NCI-H2196 treated with DMSO at 0.1 percent for 48 hours (cell line): ENCODE results near the gene RETREG1.
"Not testable (repeated sequence)": the region's sequence is repeated elsewhere in the genome, so short reads cannot be mapped to it uniquely, and the experiment has no call there.

Experiments
- DNase-seq: peaks from one replicate; lab custom pipeline; 2025; ENCODE audit not compliant: unreplicated experiment; lab: John Stamatoyannopoulos, UW

RETREG1 gene

DNA sequence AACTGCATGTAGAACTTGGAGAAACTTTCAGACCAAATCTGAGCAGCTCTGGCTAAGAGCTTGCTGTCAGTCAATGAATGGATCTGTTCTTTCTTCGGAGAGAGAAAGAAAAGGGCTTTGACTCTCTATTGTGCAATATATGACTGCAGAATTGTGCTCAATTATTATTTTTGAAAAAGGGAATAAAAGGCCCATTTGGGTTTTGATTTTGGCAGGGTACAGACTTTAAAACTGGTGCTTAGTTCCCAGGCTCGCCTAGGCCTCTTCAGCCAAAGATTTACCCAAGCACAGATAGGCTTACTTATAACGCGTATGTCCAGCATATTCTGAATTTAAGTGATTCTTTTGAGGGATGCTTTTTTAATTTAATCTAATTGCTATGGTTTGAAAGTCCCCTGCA lies 59.3 kb downstream of the RETREG1 start:
- DNase-seq, result no peak

DNA sequence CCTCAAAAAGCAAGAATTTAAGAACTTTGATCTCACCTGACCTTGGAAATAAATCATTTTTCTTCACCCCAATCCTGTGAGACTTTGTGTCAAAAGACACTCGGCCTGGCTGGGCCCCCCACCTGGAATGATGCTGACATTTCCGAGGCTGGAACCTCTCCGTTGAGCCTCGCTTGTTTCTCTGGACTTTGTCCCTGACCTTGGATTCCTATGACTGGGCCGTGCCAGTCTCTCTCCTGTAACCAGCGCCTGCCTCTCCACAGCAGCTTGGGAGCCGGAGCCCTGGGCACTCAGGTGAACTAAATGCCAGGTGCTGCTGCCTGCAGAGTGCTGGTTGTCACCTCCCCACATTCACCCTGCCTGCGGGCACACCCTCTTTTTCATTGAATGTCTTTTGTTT lies 62.7 kb downstream of the RETREG1 start:
- DNase-seq, result no peak

DNA sequence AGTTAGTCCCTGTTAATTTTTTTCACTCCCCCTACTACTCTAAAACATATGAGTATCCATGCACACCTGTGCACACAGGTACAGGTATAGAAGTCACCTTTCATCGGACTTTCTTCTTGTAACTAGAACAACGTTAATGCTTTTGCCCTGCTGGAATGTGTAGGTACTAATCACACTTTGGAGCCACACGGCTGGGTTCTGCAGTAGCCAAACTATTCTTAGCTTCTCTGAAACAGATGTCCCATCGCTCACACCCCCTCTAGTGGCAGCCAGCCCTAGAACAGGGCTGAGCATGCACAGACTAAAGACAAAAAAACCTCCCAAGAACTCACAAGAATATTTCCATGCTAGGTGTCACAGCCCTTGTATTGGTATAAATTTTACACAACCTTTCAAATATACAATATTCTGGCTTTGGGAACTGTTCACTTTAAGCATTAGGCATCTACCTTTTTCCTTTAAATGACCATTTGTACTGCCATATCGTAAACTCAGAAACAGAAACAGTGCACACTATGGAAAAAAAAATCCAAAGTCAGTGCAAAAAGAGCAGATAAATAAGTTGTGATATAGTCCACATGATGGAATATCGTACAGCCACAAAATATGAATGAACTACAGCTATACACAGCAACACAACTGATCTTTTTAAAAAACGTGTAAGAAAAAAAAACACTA lies 64.0 kb downstream of the RETREG1 start:
- no peak for DNase-seq

DNA sequence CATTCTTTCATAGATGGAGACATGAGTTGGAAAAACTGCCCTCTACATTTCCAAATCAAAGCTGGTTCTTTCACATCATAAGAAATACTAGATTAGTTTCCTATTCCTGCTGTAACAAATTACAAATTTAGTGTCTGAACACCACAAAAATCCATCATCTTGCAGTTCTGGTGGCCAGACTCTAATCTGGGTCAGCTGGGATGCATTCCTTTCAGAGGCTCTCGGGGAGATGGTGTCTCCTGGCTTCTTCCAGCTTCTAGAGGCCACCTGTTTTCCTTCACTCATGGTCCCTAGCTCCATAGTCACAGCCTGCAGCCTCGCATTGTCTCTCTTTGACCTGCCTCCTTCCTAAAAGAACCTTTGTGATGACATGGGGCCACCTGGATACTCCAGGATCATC lies 65.2 kb downstream of the RETREG1 start:
- DNase-seq, result no peak

DNA sequence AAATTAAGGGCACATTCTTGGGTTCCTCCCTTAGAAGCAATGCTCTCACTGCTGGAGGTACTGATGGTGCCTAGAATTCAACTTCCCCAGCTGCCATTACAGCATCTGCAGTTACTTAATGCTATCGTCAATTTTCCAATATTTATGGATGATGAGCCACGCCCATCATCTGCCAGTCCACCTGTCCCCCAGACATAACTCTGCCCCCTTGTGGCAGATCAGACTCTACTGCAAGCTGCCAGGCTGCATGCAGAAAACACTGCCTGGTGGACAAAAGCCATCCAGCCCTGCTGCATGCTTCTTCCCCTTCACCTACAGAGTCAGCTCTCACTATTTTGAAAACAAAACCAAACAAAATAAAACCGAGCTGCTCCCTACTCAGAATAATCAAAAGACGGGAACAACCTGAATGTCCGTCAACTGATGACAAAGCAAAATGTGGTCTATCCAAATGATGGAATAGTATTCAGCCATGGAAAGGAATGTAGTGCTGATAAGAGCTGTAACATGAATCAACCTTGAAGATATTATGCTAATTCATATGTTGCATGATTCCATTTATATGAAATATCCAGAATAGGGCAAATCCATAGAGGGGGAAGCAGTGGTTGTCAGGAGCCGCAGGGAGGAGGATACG lies 66.4 kb downstream of the RETREG1 start:
- DNase-seq, result no peak

DNA sequence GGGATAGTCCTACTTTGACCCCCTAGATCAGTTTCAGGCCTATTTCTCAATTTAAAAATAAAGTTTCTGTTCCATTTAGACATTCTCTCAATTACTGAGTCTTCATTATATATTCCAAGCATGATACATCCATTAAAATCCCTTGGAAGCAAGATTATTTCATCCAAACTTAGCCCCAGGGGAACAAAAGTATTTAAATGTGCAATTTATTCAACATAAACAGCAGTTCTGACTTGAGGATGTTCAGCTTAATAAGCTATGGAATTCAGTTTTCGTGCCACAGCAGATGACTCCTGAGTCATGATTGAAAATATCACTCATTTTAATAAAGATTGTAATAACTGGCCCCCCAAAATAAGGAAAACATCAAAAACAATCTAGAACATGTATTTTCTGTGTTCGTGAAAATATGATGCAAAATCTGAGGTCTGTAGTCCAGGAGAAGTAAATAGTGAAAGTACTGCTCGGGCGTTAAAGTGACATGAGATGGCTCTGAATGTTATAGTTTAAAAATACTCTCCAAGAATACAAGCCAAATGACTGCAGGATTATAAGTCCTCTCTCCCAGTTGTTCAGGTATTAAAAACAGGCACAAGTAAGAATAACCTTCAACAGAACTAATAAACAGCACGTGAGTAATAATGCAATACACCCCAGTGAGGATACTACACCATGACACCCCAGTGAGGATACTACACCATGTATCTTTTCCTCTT lies 67.1 kb downstream of the RETREG1 start:
- DNase-seq, result no peak

DNA sequence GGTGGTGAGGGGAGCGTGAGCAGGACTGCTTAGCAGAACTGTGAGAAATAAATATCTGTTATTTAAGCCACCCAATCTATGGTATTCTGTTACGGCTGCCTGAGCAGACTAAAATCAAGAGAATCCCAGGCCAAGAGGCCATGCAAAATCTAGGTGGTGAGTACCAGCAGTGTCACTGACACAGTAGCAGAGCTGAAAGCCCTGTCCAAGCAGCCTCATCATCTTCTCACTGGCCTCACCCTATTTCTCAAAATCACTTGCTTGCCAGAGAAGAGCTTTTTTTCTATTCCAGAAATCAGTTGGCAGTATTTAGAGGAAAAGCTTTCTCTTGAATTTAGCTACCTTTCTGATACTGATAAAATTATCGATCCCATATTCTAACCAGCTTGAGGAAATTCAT lies 68.0 kb downstream of the RETREG1 start:
- DNase-seq, result no peak

DNA sequence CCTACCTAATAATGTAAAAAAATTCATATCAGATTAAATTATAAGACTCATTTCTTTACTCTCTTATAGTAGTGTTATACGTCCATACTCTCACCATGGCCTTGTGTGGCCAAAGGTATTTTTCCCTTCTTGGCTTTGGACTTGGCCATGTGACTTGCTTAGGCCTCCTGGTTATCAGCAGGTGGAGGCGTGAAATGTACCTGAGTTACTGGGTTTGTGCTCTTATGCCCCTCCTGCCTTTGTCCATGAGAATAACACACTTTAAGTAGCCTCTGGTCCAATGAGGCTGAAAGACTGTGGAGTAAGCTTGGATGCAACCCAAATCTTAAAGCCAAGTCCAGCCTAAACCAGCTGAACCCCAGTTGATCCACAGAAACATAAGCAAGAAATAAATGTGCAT lies 68.7 kb downstream of the RETREG1 start:
- DNase-seq, result no peak

DNA sequence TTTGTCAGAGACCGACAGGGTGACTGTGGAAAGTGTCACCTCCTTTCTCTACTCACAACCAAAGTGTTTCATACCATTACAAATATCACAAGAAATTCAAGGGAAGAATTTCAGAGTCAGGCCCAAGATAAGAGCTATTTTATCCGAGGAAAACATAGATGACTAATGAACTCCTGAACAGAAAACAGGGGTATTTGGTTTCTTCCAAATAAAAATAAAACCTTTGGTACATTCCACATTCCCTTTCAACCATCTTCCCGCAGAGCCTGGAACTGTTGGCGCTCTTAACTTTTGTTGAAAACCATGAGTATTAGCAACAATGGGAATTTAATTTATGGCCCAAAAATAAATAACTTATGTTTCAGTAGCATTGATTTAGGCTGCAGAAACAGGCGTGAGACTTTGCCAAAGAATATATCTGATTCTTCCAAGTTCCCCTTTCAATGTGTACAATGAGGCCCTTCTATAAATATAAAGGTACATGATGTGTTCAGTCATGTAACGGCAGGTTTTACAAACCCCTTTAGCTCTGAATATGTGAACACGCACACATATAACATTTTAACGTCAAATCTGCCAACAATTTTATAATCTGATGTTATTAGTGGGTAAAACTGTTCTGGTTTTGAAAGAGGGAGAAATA lies 69.5 kb downstream of the RETREG1 start:
- no peak for DNase-seq

DNA sequence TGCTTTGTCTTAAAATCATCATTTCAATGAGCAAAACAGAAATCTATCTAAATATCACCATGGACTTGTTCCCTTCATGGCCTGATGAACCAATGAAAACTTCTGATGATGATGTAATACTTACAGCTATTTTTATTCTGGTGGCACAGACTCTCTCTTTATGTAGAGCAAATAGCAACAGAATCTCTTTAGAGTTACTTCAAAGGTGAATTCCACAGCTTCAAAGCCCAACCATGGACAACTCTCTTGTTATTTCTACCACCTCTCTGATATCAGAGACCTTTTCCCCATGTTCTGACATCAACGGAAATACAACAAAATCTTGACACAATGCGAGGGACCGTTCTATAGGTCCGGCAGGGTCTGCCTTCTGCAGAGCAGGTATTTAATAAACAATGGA lies 70.1 kb downstream of the RETREG1 start:
- DNase-seq, result no peak

DNA sequence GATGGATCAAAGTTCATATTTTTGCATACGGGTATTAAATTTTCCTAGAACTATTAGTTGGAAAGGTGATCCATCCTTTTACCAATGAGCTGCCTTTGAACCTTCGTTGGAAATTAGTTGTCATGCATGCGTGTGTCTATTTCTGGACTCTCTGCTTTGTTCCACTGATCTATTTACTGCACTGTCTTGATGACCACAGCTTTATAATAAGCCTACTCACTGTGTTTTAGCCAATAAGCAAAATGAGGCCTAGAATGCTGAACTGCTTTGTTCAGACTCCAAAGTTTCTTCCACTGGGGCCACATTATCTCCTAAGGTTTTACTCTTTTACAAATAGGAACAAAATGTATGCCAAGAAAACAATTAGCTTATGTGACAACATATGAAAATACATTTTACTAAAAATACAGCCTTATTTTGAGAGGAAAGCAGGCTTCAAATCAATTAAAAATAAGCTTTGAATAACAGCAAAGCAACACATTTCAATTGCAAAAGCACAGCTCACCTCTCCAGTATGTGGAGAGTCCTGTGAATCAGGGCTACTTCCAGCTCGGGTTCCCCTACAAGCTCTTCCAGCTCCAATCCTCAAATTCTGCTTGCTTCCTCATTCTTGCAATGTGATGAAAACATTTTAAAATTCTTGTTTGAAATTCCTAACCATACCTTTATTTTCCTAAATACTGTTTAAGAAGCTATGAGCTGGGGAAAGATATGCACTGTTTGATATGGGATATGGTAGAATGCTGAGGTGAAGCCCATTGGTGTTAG lies 72.0 kb downstream of the RETREG1 start:
- DNase-seq, result no peak

DNA sequence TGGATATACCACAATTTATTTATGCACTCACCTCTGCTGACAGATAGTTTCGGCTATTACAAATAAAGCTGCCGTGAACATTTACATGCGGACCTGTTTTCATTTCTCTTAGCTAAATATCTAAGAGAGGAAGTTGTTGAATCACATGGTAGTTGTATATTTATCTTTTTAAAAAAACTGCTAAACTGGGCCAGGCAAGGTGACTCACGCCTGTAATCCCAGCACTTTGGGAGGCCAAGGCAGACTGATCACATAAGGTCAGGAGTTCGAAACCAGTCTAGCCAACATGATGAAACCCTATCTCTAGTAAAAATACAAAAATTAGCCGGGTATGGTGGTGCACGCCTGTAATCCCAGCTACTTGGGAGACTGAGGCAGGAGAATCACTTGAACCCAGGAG lies 73.6 kb downstream of the RETREG1 start:
- not testable (repeated sequence) for DNase-seq

DNA sequence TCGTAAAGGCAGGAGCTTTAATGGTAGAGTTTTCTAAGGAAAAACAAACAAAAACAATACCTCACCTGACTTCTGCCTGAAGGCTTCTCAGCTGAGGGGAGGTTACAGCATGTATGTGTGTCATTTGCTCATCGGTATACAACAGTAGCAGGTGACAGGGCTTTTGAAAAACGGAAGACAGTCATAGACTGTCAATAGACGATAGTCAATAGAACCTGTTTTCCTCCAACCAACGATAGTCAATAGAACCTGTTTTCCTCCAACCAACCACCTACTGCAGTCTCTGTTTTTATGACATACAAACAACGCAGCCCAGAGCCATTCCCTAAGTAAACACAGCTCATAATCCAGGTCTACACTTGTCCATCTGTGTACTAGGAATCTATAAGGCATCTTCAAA lies 74.6 kb downstream of the RETREG1 start:
- DNase-seq, result no peak

DNA sequence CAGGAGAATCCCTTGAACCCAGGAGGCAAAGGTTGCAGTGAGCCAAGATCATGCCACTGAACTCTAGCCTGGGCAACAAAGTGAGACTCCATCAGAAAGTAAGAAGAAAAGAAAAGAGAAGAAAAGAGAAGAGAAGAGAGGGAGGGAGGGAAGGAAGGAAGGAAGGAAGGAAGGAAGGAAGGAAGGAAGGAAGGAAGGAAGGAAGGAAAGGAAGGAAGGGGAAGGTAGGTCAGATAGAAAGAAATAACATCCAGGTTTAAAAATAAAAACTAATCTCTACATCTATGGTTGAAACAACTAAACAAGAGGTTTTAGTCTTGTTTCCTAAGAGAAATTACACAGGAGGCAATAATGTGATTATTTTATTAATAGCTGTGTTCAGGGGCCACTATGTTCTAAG lies 75.2 kb downstream of the RETREG1 start:
- not testable (repeated sequence) for DNase-seq

DNA sequence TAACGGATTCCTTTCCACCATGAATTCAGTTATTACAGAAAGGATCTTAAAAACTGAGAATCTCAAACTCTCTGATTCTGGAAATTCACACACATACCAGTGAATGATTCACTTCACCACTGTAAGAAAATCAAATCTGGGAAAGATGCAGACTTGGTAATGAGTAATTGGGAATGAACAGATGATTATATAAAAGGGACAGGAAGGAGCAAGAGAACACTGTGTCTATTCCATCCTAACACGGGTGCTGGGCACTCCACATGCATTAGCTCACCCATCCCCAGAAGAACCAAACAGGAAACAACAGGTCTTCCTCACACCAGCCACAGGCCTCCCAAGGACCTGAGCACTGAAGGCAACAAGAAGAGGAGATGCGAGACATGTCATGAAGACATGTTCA lies 76.4 kb downstream of the RETREG1 start:
- DNase-seq, result no peak

DNA sequence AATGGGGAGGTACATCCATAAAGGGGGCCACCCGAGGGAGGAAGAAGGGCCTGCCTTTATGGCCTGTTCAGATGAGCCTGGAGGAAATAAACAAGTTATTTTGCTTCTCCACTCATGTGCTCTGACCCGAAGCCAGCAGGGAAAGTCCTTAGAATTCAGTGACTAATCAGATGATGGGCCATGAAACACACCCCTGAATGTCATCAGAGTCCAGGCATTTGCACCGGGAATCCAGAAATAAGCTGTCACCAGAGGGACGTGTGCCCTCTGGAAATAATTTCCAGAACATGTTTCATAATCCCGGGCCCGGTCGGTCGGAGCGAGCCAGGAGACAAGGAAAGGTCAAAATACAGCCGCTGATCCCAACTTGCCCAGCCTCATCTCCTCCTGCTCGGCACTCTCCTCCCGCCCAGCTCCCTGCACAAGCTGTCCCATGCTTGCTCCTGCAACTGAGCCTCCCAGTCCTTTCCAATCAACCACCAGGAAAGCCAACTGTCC lies 77.6 kb downstream of the RETREG1 start:
- DNase-seq, result no peak

DNA sequence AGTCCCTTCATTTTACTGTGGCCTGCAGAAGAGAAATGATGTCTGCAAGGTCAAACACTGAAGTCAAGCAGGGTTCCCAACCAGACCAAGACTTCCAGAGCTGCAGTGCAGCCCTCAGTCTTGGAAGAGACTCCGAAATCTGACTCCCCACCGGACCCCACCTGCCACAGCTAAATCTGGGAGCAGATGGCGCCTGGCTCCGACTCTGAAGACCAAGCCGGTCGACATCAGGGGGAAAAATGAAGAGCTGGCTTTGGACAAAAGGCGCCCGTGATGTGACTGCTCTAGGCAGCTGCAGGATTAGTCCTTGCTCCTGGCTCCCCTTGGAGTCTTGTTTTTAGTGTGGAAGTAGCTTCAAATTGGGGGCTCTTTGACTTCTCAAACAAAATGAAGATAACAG lies 78.8 kb downstream of the RETREG1 start:
- no peak for DNase-seq

DNA sequence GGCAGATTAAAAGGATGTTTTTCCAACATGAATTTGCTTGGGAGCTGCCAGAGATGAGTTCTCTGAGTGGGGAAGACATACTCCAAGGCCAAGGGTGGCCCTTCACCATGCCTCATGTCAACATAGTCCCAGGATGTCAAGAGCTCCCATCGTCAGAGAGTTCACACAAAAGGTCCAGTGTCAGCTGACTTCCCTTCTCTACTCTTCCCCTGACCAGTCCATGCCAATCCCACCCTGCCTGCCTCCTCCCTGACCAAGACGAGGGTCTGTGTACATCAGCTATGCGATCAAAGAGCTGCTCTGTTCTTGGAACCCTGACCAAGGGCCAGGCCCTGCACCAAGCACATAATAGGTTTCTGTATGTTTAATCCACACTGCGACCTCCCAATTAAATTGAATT lies 80.0 kb downstream of the RETREG1 start:
- DNase-seq, result no peak

DNA sequence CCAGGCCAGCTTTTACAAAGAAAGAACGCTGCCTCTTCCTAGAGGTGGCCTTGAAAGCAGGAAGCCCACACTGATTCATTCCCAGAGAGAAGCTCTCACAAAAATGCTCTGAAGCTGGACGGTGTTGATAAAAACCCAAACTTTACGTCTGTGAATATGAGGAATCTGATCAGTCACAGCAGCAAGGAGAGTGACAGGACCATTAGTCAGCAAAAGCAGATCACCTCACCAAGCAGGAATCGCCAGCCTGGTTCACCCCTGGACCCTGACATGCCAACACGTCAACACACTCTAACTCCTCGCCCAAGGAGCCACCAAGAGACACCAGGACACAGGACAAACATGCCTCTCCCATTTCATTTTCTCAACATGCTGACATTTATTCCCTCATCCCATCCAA lies 80.6 kb downstream of the RETREG1 start:
- no peak for DNase-seq

DNA sequence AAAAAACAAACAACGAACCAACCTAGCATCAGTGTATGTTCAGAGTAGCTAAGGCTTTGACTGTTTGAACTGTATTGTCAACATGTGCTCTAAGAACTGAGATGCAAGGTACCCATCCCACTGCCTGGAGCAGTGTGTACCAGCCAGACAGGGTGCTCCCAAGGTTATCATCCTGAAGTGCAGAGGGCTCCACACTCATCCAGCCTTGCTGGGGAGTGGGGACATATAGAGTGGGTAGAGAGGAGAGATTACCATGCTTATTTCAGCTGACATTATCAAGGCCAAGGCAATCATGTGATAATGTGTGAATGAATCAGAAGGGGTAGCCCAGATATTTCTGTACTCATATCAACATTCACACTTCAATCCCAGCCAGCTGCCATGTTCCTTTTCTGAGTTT lies 82.5 kb downstream of the RETREG1 start:
- no peak for DNase-seq

DNA sequence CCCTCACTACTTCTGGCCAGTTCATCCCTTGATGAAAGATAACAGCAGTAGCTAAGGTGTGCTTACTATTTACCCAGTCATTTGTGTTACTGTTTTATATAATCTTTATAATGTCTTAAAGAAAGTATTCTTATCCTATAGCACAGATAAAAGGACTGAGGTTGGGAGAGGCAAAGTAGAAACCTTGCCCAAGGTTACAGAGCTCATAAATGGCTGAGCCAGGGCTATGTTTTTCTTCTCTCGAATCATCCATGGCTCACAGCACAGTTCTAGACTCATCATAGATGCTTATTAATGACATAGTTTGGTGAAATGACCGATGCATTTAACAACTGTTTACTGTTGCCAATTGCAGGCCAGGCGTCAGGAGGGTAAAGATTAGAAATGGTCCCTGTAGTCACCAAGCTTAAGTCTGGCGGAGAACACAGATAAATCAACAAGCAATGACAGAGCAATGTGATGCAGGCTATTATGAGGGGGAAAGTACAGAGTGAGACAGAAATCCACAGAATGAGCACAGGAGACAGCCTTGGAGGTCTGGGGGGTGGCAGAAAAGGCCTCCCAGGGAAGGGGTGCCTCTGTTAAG lies 85.6 kb downstream of the RETREG1 start:
- DNase-seq, result no peak
